Astrocyte of the hippocampus (primary cell): Measurements from ENCODE around the gene CRYL1.

Experiments used
- DNase-seq: peaks from one replicate; pipeline ENCODE4 v3.0.0; 2011; ENCODE audit warnings: low read depth, low spot score

Gene CRYL1, protein sequence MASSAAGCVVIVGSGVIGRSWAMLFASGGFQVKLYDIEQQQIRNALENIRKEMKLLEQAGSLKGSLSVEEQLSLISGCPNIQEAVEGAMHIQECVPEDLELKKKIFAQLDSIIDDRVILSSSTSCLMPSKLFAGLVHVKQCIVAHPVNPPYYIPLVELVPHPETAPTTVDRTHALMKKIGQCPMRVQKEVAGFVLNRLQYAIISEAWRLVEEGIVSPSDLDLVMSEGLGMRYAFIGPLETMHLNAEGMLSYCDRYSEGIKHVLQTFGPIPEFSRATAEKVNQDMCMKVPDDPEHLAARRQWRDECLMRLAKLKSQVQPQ

DNA sequence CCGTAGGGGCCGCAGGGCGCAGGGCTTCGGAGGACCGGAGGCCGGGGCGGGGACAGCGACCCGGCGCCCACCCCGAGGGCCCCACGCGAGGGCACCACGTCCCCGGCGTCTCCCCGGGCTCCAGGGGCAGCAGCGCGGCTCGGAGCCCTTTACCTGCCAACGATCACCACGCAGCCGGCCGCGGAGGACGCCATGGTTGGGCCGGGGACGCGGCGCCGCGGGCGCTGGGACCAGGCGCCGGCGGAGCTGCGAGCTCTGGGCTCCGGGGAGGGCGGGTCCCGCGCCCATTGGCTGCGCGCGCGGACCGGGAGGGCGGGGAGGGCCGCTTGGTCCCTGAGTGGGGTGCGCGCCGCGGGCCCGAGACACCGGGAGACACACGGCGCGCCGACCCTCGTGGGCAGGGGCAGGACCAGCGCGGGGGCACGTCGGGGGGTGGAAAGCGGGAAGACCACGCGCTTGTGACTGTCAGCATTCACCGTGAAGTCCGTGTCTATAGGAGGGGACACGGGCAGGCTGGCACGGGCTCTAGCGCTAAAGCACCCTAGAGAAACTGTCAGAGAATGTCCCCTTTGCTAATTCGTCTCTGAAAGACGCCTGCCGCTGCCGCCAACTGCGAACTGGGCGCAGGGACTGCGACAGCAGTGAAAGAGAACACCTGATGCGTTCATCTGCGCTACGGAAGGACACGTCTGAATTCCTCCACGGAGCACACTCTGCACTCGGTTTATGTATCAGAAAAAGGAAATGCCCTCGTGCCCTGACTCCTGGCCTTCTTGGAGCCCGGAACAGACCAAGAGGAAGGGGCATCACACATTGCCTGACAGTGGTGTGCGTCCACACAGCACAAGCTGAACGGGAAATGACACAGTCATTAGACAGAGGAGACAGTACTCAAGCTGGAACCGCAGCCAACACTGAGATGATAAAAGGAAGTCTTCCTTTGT is at the start of gene CRYL1:
TSS of gene CRYL1 (minus strand) at position 257 of the 944 bp plus-strand sequence. CDS start at position 194, 63 bp downstream.
- DNase-seq, result peak; percentile 85

DNA sequence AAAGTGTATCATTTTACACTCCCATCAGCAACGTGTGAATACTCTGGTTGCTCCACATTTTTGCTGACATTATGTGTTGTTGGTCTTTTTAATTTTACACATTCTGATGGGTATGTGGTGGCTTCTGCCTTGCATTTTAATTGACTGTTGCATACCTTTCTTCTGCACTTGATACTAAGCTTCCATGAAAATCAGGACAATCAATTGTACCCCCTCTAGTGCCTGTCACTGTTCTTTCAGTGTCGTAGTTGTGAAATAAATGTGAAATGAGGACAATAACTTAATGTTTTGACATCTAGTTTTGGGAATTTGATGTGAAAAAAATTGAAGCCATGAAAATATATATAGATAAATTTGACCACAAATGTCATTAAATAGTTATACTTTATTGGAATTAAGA is 48.0 kb upstream of the CRYL1 start:
- DNase-seq, result no peak

DNA sequence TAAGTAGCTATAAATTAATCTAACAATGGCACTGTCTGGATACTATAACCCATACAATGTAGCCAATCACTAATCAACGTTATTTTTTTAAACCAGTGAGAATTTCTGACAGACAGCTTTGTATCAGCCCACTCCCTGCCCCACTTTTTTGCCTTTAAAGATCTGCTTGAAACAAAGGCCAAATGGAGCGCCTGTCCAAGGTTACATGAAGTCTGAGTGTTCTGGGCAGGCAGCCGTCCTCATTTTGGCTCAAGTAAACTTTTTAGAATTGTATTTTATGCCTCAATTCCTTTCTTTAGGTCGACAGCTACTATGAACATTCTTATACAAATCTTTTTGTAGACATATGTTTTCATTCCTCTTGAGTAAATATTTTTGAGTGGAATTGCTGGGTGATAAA is 47.5 kb upstream of the CRYL1 start:
- no peak for DNase-seq

DNA sequence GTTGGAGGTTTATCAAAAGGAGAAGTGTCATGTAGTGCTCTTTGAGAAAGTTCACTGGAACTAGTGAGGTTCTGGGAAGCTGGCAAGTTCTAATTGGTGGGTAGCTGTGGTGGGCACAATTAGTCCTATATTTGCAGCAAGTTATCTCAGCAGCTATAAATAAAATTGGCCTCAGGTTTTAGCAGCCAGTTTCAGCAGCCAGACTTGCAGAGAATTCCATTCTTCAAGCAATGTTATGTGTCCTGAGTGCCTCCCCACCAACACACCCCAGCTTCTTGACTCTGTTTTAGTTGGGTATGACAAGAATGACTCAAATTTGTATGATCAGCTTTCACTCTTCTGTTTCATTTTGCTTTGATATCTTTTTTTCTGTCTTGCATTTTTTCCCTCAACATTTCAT is 46.0 kb upstream of the CRYL1 start:
- no peak for DNase-seq

DNA sequence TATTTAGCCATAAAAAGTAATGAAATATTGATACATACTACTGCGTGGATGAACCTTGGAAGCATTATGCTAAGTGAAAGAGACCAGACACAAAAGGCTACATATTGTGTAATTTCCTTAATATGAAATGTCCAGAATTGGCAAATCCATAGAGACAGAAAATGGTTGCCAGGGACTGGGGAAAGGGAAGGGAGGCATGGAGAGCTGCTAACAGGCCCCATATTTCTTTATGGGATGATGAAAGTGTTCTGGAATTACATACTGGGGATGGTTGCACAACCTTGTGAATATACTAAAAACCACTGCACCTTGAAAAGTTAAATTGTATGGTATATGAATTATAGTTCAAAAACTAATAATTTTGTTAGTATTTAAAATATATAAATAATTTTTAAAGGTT is 44.9 kb upstream of the CRYL1 start:
- DNase-seq, result no peak

DNA sequence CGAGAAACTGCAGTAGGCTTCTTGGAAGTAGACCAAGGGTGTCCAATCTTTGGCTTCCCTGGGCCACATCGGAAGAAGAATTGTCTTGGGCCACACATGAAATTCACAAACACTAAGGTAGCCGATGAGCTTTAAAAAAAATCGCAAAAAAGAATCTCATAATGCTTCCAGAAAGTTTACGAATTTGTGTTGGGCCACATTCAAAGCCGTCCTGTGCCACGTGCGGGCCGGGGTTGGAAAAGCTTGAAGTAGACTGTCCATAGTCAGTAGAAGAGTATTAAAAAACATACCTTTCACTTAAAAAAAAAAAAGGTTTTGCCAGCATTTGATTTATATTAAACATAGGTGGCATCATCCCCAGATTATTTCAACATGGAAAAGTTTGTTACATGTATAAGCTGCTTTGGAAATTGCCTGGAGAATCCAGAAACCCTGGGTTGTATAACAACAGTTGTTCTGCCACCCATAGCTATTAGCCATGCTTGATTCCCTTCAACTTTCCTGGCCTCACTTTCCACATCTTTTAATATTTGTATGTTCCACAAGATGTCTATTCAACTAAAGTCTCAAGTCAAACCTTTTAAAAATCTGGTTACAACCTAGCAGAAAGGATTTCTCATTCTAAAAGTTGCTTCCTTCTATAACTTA is 42.3 kb upstream of the CRYL1 start:
- DNase-seq, result no peak

DNA sequence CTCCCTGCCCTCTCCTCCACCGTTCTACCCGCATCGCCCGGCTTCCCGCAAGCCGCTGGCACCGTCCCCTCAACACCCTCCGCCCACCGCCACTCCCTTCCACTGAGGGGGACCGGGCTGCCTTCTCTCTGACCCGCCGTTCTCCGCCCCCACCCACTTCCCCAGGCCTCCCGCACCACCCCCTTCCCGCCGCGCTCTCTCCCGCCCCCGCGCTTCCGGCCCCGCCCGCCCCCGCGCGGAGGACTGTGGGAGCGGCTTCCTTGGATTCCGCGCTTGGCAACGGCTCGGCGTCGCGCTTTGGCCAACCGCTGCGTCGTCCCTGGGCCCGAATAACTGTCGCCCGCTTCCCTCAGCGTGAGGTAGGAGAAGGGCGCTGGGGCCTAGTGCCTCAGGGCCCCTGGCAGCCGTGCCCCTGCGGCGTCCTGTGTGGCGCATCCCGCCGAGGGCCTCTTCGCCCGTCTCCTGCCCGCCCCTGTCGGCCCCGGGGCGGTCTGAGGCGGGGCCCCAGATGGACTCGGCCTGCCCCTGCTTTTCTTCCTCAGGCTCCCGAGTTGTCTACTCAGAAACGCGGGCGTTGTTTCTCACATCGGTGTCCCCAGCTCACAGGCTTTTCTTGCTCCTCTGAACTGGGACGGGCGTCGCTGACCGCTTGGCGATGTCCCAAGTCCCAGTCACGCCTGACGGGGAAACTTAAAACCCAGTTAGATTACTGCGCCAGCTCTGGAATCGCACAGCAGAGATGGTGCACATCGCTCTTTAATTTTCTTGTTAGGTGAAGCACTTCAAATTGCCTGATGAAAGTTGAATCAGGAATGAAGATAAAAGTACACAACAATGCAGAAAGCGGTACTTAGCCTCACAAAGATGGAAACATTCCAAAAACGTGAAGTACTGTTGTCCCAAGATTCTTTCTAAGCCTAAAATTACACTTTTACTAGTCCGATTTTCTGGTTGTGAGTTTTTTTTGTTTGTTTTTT is 41.5 kb upstream of the CRYL1 start, which contains the start of gene IFT88:
TSS of gene IFT88 (plus strand) at position 260 of the 977 bp plus-strand sequence. CDS start 7,229 bp downstream, outside the sequence.
- DNase-seq, result peak; percentile 95

DNA sequence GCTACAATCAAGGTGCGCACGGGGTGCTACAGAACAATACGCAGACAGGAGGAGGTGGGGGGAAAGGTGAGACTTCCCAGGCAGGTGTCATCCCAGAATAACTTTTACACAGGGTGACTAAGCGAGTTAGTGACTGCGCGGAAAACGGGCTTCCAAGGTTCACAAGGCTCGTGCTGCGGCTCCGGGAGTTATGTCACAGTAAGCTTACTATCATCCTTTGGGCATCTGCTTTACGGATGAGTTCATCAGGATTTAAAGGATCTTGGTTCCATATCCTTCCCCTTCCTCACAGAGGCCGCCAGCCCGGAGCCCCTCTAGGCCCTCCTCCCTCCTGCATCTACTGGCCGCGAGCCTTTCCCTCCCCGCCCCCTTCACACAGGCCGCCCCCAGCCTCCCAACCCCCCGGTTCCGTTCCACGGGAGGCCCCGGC is 40.8 kb upstream of the CRYL1 start:
- DNase-seq, result no peak

DNA sequence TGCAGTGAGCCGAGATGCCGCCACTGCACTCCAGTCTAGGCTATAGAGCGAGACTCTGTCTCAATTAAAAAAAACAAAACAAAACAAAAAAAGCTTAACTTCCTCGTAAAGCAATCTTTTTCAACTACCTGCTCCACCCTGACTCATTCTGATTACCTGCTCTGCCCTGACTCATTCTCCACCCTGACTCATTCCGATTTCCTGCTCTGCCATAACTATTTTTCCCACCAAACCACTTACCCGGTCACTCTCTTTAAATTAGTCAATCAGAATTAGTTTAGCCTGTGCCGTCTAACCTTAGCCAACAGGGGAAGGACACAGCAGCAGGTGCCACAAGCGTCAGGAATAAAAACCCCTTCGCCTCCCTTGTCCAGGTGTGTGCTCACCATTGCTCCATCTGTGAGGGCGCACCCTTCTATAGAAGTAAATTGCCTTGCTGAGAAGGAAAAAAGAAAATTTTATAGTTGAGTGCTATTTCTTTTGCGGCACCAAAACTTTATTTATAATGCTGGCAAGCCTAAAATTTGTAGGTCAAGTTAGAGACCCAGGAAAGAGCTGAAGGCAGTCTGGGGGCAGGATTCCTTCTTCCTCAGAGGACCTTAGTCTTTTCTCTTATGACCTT is 39.6 kb upstream of the CRYL1 start:
- no peak for DNase-seq

DNA sequence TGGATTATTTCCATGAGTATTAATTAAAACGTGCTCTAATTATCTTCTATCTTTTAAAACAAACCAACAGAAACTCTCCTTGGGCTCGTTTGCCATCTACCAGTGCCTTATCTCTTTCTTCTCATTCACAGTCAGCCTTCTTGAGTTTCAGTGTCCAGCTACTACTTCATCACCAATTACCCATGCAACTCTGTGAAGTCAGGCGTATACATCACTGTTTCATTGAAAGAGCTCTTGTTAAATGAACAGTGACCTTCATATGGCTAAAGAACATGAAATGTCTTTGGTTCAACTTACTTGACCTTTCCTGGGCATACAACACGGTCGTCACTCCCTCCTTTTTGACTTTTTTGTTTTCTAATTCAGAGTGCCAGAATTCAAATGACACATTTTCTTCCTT is 36.1 kb upstream of the CRYL1 start:
- no peak for DNase-seq

DNA sequence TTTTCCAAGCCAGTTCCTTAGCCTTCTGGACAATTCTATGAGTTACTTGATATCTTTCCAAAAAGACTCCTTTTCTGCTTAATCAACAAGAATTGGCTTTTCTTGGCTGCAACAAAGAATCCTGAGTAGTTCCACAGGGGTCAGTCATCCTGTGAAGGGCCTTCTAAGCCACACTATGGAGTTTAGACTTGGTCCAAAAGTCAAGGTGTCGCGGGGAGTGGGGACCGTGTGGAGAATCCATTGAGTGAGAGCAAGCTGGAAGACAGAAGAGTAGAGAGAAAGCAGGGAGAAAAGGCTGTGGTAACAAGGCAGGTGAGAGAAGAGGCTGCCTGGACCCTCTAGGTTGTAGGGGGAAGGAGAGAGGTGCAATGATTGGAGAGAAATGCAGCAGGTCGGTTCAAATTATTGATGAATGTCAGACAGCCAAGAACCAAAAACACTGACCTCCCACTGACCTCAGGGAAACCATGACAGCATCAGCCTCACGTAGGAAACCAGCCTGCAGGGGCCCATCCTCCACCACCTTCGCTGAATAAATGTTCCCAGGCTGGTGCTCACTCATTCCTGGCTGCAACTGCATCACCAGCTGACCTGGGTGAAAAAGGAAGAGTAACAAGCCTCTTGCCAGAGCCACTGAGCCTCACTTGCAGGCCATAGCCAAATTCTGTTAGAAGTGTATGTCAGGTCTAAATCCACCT is 34.2 kb upstream of the CRYL1 start:
- DNase-seq, result no peak

DNA sequence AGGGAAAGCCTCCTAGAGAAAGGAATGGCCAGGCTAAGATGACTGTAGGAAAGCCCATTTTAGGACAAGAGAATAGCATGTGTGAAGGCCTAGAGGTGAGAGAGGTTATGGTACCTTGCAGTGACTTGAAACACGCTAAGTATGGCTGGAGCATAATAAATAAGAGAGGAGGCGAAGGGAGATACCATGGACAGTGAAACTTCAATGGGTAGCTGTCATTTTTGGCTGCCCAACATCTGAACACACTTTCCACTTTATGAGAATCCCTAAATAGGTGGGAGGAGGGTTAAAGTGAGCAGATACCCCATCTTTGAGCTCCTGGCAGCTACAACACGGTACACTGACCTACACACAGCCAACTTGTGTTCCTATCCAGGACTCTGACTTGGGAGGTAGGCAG is 33.3 kb upstream of the CRYL1 start:
- no peak for DNase-seq

DNA sequence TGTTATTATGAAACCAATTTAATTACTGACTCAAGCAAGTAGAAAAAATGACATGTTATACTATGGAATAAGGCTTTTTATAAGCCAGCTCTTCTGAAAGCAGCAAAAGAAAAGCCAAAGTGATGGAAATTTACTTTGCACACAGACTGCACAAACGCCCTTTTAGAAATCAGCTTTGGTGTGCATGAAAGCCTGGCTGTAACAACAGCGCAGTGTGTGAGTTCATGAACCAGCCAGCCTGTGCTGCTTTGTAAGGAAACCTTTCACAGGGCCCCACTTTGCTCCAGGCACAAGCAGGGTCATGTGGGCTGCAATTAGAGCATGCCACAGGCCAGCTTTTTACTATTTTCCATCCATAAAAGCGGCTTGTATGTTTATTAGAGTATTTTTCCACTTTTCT is 27.7 kb upstream of the CRYL1 start:
- peak; percentile 26 for DNase-seq

DNA sequence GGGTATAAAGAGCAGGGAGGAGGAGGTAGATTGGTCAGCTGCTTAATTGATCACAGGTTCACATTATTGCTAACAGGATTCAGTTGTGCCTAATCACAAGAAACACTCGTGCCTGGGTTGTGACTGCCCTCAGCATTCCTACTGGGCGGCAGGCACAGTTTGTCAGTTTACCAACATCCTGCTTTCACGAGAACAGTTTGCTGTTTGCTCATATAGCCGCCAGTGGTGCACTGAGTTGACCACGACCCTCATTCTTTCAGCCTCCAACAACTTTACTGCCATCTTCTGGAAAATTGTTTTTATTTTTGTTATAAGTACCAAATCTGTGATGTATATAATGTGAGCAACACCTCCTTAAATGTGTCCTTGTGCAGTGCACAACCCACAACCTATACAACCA is 25.1 kb upstream of the CRYL1 start:
- no peak for DNase-seq

DNA sequence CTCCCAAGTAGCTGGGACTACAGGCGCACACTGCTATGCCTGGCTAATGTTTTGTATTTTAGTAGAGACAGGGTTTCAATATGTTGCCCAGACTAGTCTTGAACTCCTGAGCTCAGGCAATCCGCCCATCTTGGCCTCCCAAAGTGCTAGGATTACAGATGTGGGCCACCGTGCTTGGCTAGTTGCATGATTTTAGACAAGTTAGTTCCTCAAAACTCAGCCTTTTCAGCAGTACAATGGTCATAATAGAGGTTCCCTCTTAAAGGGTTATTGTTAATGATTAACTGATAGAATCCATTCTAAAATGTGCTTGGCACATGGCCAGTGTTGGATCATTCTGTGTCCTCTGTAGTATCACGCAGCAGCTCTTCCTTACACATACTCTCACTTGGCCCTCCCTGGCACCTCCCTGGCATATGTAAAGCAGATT is 21.8 kb upstream of the CRYL1 start:
- no peak for DNase-seq

DNA sequence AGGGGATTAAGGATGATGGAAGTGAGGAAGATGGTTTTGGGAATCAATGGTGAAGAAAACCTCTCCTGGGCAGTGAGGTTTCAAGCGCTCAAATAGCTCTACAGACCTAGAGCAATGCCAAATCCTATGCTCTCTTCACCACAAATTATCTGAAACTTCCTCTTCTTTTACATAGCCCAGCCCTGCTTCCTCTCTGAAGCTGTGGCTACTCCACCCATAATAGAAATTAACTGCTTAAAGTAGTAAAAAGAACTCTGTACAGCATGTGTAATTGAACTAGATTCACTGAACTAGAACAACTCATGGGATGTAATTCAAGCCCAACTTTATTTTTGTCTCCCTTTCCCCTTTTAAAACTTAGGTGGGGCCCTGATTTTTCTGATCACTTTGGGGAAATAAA is 20.9 kb upstream of the CRYL1 start:
- DNase-seq, result no peak

DNA sequence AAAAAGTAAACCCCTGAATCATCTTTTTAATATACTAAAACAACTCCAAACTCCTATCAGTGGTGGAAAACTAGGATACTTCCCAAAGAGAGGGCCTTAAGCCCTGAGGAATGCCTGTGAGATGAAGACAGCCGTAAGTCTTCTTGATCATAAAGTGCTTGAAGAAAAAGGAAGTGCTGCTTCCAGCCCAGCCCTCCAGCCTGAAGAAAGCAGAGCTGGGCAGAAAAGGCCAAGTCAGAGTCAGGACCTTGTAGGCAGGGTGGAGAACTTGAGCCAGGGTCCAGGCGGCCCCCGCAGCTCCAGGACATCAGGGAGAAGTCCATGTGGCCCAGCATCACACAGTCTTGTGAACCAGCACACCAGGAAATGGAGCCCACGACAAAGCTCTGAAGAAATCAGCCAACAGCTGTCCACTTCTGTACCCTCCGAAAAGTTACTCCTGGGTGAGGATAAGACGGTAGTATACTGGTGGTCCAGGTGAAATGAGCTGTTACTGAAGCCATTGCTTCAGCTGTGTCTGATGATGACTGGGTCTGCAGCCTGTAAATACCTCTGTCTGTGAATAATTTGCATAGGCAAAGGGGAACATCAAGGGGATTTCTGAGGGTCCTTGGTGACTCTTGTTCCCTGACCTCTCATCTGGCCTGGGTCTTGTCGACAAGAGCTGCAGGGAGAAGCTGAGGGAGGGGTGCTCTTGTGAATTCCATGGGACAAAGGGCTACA is 18.7 kb upstream of the CRYL1 start:
- DNase-seq, result no peak

DNA sequence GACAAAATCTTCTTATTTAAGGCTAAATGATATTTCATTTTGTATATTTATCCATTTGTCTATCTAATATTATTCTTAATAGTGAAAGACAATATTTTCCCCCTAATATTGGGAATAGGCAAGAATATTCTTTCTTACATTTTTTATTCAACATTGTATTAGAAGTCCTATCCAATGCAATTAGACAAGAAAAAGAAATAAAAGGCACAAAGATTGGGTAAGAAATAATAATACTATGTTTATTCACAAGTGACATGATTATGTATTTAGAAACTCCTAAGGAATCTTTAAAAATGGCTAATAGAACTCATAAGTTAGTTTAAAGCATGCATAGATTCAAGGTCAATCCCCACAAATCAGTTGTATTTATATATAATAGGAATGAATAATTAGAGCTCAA is 11.3 kb upstream of the CRYL1 start:
- no peak for DNase-seq

DNA sequence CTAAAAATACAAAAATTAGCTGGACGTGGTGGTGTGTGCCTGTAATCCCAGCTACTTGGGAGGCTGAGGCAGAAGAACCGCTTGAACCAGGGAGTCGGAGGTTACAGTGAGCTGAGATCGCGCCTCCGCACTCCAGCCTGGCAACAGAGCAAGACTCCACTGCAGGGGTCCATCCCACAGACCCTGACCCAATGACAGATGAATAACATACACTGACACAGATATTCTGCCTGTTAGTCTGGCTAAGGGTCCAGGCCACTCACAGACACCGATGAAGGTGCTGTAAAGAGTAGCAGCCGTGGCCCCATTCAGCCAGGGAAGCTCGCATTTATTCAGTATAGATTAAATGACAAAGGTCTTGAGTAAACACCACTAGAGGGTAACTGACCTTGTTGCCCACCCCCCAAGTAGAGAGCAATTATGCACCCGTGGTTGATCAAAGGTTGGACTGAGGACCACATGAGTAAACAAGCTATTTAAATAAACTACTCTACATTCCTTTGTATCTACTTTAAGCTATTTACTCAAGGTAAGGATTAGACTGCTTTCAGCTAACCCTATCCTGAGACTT is 8.5 kb upstream of the CRYL1 start:
- DNase-seq, result no peak
